NCI-H2107 treated with DMSO at 0.1 percent for 48 hours (cell line): ENCODE data around the gene PCBP3.
"Not testable (repeated sequence)": the region's sequence is repeated elsewhere in the genome, so short reads cannot be mapped to it uniquely, and the experiment has no call there.

Experiments used
- DNase-seq: peaks from one replicate; lab custom pipeline; 2025; ENCODE audit not compliant: unreplicated experiment; lab: John Stamatoyannopoulos, UW

The PCBP3 gene

DNA sequence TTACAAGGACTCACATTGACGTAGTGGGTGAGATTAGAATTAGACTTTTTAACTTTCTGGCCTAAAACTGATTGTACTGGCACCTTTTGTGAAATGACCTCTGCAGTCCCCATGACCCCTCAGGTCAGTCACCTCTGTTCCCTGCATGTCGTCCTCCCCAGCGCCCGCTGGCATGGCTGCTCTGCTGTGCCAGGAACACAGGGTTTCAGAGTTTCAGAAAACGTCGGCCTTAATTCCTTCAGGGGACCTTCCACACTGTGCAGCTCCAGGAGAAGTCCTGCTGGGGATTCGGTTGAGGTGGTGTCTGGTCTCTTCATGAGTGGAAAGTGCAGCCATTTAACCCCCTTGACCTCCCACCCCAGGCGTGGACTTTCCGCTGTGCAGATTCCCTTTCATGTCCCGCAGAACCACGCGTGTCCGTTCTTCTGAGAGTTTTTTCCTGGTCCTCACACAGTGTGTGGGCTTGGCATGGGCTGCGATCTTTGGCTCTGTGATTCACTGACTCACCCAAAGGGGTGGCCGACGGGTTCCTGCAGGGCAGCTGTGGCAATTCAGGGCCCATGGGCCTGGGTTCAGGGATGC, 179.7 kb downstream of the PCBP3 start:
- DNase-seq: no peak

DNA sequence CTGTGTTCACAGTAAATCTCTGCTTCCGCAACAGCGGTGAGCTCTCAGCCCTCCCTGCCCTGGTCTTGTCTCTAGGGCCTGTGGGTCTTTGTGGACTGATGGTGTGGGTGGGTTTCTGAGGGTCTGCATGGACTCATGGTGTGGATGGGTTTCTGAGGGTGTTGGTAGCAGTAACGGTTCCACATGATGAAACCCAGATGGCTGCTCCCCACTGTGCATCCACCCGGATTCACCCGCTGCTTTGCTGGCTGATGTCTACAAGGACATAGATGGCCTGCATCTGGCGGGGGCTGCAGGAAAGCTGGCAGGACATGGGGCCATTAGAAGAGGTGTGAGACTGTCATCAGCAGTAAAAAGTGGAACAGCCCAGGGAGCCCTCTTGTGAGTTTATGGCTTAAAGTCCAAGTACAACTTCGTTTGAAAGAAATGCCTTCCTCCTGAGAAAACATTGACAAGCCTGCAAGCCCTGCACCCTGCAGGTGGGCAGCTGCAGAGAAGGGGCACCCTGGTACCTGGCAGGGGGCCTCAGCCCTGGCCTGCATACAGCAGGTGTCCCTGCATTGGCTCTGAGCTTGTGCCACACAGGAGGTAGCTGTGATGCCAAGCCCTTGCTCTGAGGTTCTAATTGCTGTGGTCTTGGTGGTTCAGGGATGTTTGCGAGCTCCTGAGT, 181.2 kb downstream of the PCBP3 start:
- DNase-seq: no peak

DNA sequence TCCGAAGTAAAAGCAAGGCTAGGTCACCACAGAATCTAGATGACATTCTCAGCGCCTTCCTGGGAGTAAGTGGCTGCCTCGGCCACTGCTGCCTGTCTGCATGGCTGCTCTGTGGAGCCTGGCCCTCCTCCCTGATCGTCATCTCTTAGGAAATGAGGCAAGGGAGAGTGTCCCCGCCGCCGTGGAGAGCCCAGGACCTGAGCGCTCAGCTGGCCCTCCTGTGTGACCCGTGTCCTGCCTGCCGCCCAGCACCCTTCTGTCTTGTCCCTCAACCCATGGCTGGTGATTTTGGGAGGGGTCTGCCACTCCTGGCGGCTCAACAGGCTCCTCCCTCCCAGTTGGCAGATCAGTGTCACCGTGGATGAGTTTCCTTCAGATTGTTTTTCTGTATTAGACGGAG, 181.7 kb downstream of the PCBP3 start:
- no peak for DNase-seq

DNA sequence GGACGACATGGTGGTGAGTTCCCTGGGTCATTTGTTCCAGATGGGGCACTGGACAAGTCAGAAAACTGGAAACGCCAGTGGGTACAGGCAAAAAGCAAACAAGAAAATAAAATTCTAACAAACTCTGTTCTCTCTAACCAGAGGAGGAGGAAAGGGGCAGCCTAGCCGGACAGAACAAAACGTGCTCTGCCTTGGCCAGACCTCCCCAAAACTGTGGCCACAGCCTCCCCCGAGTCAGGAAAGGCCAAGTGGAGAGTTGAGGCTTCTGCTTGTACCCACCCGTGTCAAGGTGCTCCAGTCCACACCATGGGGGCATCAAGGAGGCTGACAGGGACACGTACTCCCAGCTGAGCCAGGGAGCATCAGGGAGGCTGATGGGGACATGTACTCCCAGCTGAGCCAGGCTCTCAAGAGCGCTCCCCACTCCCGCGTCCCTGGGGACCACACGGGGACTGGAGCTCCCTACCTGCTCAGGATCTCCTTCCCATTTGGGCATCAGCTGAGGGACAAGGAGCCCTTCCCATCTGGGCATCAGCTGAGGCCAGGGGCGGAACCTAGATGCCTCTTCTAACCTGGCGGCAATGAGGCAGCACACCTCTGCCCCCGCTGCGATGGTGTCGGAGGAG, 183.3 kb downstream of the PCBP3 start:
- DNase-seq: no peak

DNA sequence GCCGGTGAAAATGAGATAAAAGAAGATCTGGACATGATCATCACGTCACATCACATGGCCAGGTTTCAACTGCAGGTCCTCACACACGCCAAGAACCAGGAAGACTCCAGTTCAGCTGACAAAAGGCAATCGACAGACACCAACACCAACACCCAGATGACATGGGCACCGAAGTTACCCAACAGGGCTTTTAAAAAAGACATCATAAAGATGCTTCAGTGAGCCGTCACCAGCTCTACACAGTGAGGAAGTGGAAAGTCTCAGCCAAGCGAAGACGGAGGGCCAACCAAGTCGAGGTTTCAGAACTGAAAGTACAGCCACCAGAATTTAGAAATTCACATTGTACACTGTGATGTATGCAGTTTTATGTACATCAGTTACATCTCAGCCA, 183.8 kb downstream of the PCBP3 start:
- no peak for DNase-seq

DNA sequence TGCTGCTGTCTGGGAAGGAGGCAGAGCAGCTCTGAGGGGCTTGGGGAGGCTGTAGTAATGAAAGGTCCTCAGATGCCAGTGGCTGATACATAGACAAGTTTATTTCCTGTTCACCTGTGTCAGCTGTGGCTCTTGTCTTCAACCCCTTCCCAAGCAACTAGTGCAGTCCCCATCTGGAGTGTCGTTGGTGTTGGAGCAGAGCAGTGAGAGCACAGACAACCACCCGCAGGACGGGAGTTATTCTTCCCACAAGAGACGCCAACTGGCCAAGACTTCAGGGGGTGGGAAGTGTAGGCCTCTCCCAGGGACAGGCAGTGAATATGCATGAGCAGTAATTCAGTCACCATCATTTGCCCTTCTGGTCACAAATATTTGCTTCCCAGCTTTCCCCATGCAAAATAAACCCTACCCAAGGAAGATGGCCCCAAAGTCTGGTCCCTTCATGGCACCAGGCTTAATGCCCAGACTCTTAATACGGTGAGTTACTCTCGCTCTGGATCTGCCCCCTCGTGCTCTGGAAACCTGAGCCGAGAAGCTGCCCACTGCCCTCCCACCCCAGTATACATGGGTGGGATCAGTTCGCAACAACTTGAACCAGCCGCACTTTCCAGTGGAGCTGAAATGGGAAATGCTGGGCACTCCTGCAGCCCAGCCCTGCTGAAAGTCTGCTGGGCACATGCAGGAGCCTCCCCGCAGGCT, 184.5 kb downstream of the PCBP3 start:
- no peak for DNase-seq

DNA sequence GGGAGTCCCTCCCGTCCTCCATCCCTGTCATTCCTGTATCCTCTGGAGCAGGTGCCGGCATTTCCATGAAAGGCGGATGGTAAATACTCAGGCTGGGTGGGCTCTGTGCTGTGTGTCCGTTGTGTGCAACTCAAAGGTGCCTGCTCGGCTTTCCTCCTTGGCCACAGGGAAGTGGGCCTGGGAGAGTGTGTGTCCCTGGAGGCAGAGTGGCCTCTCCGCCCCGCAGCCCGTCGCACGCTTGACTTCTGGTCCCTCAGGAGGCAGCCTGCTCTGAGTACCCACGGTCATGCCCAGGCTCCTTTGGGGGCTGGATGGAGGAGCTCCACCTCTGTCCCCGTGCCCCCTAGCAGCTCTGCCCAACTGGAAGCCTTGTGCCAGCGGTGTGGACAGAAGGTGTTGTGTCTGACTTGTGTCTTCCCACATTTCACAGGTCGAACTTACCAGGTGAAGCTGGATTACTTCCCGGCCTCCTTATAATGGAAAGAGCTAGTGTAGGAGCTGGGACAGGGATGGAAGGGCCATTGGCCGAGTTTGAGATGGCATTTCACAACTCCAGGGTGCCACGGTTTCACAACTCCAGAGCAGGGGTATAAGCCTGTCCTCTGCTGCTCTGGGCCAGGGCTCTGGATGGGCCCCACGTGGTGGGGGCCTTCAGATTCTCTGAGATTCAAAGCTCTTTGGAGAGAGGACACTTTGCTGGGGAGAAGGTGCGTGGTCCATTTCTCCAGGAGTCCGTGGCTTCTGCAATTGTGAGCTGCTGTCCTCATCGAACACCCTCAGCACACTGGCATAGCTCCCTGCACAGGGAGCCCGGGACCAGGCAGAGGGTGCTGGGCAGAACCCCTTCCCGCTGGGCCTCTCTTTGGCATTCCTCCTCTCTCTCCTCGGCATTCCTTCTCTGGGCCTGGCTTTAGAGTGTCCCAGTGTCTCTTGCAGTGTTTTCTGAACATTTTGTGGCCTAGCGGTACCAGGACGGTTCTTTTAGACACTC, 185.3 kb downstream of the PCBP3 start:
- no peak for DNase-seq

DNA sequence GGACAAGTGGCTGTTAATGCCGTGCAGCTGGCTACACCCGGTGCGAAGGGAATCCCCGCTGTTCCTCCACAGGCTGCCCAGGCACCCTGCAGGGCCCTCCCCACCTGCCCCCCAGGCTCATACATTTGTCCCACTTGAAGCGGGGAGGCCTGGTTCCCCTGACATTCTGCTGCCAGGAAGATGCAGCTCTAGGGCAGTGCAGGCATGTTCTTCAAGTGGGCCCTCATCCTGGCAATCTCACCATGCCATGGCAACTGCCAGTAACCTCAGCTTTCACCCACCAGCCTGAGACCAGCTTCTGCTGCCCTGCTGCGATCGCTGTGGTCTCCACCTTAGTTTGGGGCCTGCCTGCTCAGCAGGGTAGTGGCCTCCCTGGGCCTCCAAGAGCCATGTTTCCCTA, 186.1 kb downstream of the PCBP3 start:
- no peak for DNase-seq

DNA sequence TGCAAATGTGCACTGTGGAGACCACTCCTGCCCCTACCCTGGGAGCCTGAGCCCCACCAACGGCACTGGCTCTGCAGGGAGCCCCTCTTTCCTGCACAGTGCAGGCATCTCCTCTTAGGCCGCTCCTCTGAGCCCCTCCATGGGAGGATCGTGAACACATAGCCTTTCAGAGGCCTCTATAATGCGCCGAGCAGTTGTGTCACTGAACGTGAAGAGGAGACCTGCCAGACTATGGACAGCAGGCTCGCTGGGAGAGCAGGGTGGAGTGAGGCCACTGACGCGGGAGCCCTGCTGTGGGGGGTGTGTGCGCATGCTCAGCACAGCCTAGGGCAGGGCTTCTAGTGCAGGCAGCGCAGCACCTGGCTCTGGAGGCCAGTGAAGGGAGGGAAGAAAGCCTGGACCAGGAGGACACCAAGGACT, 186.7 kb downstream of the PCBP3 start:
- DNase-seq: peak; percentile 52

DNA sequence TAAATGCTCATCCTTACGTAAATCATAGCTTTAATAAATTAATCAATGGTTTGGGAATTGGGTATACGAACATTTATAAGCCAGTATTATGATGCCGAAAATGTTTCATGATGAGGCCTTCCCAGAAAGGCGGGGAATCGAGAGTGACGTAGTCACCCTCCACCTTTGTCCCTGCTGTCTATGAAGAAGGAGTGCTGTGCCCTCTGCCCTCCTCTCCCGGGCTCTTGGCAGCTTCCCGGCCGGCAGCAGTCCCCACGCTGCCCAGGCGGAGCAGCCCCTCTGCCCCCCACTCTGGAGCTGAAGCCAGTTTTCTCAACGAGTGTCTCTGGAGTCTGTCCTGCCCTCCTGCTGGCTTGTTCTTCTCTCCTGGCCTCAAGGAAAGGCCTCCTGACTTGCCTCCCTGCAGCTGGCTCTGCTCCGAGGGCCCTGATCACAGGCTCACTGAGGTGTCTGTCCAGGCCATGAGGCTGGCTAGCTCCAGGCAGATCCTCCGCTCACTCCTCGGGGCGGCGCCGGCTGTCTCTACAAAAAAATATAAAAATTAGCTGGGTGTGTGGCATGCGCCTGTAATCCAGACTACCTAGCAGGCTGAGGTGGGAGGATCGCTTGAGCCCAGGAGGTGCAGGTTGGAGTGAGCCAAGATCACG, 187.3 kb downstream of the PCBP3 start:
- DNase-seq: no peak

DNA sequence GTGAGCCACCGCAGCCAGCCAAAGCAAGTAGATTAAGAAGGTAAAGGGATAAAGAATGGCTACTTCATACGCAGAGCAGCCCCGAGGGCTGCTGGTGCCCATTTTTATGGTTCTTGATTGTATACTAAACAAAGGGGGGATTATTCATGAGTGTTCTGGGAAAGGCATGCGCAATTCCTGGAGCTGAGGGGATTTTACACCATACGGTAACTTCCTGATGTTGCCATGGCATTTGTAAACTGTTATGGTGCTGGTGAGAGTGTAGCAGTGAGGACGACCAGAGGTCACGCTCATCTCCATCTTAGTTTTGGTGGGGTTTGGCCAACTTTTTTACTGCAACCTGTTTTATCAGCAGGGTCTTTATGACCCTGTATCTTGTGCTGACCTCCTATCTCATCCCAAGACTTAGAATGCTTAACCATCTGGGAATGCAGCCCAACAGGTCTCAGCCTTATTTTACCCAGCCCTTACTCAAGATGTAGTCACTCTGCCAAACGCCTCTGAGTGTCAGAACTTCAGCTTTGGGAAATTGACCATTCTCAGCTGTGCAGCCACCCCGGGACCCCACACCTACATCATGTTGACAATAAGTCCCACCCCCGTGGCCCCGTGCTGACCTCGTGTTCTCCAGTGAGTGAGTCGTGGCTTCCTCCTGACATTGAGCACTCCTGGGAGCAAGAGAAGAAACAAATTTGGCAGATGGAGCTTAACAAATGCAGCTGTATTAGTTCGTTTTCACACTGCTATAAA, 188.6 kb downstream of the PCBP3 start:
- no peak for DNase-seq

DNA sequence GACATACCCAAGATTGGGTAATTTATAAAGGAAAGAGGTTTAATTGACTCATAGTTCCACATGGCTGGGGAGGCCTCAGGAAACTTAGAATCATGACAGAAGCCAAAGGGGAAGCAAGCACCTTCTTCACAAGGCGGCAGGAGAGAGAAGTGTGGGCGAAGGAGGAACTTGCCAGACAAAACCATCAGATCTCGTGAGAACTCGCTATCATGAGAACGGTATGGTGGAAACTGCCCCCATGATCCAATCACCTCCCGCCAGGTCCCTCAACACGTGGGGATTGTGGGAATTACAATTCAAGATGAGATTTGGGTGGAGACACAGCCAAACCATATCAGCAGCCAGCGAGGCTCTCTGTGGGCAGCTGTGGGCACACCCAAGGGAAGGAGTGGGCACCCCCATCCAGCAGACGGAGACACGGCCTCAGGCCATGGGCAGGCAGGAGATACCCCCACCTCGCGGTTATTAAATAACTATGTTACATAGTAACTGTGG, 189.3 kb downstream of the PCBP3 start:
- not testable (repeated sequence) for DNase-seq

DNA sequence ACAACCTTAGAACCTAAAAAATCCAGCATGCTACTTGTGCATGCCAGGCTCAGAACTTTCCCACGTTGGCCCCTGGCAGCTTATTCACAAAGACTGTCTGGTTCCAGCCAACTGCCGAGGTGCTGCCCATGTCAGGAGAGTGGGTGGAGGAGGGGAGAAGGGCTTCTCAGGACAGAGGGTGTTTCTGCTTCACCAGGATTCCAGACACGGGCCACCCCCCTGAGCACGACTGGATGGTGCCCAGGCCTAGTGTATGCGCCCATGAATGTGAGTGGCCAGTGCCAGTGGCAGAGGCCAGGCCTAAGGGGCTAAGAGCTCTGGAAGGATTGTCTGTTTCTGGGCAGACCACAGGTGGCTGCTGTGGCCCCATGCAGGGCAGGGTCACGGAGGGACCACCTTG, 189.9 kb downstream of the PCBP3 start:
- DNase-seq: no peak

DNA sequence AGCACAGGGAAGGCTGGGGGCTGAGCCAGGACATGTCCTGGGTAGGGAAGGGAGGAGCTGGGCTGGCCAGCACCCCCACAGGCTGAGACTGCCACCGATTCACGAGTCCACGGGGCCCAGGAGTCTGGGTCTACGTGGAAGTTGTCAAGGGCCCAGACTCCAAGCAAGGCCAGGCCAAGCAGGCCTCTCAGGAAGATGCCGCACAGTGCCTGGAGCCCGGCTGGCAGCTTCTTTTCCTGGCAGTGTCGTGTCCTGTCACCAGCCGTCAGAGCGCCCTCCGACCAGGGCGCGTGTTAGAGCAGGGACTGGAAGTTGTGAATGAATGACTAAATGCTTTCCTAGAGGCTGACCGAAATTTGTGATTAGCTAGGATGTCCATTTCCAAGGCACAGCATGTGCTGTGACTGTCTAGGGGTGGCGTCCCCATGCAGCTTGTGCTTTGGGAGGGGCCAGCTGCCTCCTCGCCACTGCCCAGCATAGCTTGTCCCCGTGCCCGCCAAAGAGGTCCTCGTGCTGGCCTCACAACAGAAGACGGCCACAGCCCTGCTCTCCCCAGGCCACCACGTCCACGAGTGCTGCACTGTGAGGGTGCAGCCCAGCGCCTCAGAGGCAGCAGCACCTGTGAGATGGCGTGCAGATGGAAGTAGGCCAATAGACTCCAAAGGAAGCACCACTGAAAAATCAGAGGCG, 190.6 kb downstream of the PCBP3 start:
- DNase-seq: no peak

DNA sequence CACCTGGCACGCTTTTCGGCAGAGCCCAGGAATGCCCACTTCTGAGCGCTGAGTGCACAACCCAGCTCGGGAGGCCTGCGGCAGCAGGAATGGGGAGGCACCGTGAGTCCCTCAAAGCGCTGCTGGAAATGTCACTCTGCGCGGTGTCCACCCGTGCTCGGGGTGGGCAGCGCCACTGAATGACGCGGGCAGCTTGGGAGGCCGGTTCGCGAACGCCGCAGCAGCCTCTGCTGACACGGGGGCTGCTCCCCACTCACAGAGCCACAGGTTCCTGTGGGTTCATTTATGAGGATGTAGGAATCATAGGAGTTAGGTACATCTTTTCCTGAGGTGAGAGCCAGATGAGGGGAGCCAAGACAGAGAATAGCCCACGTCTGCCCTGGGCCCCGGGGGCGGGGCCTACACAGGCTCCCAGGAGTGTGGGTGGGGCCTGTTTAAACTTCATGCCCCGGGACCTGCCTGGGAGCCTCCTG, 191.3 kb downstream of the PCBP3 start:
- no peak for DNase-seq

DNA sequence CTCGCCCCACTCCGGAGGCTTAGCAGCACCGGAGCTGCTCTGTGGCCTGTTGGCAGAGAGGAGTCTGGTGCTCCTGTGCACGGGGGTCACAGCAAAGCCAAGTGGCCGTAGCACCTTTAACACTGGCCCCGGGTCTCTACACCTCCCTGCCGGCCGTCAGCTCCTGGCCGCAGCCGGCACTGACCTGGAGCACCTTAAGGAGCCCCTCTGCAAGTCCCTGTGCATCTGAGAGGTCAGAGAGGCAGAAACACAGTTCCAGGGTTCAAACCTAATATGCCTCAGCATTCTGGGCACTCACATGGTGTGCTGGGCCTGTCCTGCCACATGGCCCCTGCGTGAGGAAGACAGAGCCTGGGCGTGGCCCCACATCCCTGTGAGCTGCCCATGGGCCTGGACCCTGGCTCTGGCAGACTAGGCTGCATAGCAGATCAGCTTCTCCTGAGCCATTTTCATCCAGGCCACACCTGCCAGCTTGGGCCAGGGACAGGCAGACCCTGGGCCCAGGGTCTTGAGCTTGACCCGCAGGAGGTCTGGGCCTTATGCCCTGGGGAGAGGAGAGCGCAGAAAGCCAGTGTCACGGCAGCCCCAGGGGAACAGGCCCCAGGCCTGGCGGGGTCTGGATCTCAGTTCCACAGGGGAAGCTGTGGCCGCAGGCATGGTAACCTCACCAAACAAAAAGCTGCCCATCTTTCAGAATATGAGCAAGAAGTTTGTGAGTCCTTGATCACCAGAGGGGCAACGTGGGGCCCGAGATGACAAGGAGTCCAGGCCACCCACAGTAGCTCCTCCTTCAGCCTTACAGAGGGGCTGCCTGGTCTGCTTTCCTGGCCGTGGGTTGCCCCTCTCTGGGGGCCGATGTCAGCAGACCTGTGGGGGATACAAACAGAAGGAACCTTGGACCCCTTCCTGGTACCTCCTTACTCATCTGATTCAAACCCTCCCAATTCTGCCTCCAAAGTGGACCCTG, 192.1 kb downstream of the PCBP3 start:
- DNase-seq: no peak

DNA sequence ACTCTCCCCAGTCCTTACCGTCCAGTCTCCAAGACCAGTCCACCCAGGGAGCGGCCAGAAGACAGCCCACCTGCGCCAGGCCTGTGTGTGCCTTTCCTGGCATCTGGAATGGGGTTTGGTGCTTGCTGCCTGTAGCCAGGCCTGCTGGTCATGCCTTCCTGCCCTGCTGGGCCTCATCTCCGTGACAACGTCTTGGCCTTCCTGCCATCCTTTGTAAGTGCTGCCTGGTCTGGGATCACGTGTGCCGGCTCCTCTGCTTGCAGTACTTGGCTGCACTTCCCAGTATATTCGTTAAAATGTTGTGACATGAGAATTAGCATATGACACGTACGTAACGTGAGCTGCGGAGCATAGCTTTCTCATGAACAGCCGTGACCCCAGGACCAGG, 192.7 kb downstream of the PCBP3 start:
- no peak for DNase-seq
